HL-60 (cell line): ENCODE data around the gene CACNB3.

Experiments
- DNase-seq, 2 experiments: peaks; one replicate each; pipeline ENCODE4 v3.0.0-alpha.2; 2010 to 2020; ENCODE audit warnings: low read depth in 1 of 2, low spot score in 1 of 2
- H3K27ac ChIP-seq: fragments of 250-450 bp; sonication (Bioruptor Pico); replicated peaks from 2 replicates; pipeline ENCODE4 v1.5.1; 2020; ENCODE audit warnings: mild to moderate bottlenecking, moderate library complexity
- H3K27me3 ChIP-seq: fragments of 250-450 bp; sonication (Bioruptor Pico); 2 replicates; pipeline ENCODE4 v1.5.1; 2021; ENCODE audit warnings: mild to moderate bottlenecking, moderate library complexity; ENCODE audit not compliant: insufficient read depth, poor library complexity, severe bottlenecking
- H3K4me3 ChIP-seq: replicated peaks from 2 replicates; pipeline ENCODE4 v1.5.1; 2011; ENCODE audit warnings: mild to moderate bottlenecking, control low read depth, low read length; ENCODE audit not compliant: insufficient read depth
- CTCF ChIP-seq: IDR thresholded peaks from one replicate; pipeline ENCODE4 v1.5.1; 2011; ENCODE audit warnings: low read length, control low read depth, inconsistent platforms; ENCODE audit not compliant: insufficient read depth
- GABPA ChIP-seq: IDR thresholded peaks from 2 replicates; pipeline ENCODE4 v1.6.1; 2012; ENCODE audit warnings: low read depth
- POLR2AphosphoS5 ChIP-seq: IDR thresholded peaks from 2 replicates; pipeline ENCODE4 v1.6.1; 2012; ENCODE audit warnings: low read depth
- SPI1 ChIP-seq: IDR thresholded peaks from 2 replicates; pipeline ENCODE4 v1.6.1; 2012; ENCODE audit warnings: low read depth, mild to moderate bottlenecking, borderline replicate concordance
- TF ChIP-seq, protein P1 (sequence below): IDR thresholded peaks from 2 replicates; pipeline ENCODE4 v1.6.1; 2012; ENCODE audit warnings: low read depth; ENCODE audit not compliant: insufficient replicate concordance

CACNB3 gene

DNA sequence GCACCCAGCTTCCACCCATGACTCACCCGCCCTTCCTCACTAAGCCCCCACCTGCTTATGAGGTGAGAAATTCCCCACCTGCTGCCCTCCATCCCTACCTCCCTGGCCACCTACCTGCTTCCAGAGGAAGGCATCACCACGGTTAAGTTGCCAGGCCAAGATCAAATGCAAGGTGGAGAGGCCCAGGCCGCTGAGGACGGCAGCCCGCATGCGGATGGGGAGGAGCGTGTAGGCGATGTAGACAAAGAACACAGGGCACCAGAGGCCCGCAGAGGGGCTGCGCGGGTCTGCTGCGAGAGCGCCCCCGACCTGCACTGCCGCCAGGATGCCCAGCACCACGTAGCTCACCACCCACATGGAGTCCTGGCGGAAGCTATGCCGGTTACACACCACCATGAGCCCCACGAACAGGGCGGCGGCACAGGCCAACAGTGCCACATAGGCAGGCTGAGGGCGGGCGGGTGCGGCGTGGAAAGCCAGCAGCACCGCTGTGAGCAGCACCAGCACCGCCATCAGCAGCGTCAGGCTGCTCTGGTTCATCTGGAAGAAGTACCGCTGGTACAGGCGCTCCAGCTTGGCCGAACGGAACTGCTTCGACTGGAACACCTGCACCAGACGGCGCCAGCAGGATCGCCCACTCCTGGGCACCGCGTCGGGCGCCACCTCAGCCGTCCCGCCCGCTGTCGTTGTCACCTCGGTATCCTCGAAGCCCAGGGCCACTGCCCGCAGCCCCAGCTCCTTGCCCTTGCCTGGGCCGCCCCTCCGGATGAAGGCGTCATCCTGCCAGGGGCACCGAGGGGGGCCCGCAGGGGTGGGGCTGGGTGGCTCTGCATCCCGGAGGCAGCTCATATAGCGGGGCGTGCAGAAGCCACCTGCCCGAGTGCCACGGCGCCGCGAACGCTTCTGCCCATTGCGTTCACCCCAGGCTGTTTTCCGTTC, 35.6 kb upstream of the CACNB3 start:
- TF ChIP-seq, protein P1, sequence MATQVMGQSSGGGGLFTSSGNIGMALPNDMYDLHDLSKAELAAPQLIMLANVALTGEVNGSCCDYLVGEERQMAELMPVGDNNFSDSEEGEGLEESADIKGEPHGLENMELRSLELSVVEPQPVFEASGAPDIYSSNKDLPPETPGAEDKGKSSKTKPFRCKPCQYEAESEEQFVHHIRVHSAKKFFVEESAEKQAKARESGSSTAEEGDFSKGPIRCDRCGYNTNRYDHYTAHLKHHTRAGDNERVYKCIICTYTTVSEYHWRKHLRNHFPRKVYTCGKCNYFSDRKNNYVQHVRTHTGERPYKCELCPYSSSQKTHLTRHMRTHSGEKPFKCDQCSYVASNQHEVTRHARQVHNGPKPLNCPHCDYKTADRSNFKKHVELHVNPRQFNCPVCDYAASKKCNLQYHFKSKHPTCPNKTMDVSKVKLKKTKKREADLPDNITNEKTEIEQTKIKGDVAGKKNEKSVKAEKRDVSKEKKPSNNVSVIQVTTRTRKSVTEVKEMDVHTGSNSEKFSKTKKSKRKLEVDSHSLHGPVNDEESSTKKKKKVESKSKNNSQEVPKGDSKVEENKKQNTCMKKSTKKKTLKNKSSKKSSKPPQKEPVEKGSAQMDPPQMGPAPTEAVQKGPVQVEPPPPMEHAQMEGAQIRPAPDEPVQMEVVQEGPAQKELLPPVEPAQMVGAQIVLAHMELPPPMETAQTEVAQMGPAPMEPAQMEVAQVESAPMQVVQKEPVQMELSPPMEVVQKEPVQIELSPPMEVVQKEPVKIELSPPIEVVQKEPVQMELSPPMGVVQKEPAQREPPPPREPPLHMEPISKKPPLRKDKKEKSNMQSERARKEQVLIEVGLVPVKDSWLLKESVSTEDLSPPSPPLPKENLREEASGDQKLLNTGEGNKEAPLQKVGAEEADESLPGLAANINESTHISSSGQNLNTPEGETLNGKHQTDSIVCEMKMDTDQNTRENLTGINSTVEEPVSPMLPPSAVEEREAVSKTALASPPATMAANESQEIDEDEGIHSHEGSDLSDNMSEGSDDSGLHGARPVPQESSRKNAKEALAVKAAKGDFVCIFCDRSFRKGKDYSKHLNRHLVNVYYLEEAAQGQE: no peak
- Histone ChIP-seq H3K27ac (no peak overlapping the region), H3K27me3 (peaks cover 5% of the 10 kb centered on the region), H3K4me3 (no peak overlapping the region)
- no peak for DNase-seq

GRCh38 chr12:48783432-48783831, 34.9 kb upstream of the CACNB3 start:
- DNase-seq: no peak
- Histone ChIP-seq H3K27ac (no peak overlapping the region), H3K4me3 (no peak overlapping the region), H3K27me3 (peaks cover 12% of the 10 kb centered on the region)
- TF ChIP-seq GABPA: no peak
- no peak for TF ChIP-seq POLR2AphosphoS5
- no peak for TF ChIP-seq SPI1
- no peak for TF ChIP-seq CTCF
- TF ChIP-seq, protein P1: no peak

DNA sequence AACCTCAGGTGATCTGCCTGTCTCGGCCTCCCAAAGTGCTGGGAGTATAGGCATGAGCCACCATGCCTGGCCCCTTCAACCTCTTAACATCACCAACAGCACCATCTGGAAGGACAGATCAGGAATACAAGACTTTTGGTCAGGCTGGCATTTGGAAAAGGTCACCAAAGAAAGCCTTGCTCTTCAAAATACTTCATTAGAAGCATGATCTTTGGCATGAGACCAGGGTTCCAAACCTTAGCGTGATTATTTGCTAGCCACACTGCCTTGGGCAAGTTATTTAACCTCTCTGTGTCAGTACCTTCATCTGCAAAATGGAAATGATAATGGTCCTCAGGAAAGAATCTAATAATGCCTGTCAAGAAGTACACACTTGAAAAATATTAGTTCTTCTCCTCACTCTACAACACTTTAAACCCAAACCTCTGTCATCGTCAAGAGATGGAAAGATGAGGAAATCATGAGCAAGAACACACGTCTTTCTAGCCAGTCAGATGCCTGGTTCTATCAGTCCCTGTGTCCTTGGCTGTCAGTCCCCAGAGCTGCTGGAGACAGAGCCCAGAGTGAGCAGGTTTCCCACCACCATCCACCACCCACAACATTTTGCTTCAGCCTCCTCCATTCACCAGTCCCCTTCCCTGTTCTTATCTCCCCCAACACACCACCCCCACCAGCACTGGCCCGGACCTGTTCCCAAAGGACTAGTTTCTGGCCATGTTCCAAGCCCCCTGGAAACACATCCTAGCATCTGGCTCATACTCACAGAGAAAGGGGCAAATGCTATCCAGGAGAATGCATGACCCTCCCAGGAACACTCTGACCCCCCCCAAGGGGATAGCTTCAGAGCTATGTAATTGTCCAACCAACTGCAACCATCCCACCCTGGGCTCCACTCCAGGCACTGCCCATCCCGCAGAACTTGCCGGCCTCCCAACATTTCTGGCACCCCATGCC, 31.4 kb upstream of the CACNB3 start:
- TF ChIP-seq CTCF: no peak
- no peak for TF ChIP-seq POLR2AphosphoS5
- Histone ChIP-seq H3K27ac (no peak overlapping the region), H3K27me3 (peaks cover 27% of the 10 kb centered on the region), H3K4me3 (no peak overlapping the region)
- DNase-seq: no peak

GRCh38 chr12:48787791-48788523, 30.3 kb upstream of the CACNB3 start:
- DNase-seq: no peak
- H3K27me3 ChIP-seq: peaks cover 27% of the 10 kb centered on the region
- H3K4me3 ChIP-seq: no peak overlapping the region
- no peak overlapping the region for H3K27ac ChIP-seq
- no peak for TF ChIP-seq SPI1
- TF ChIP-seq GABPA: no peak
- TF ChIP-seq, protein P1: no peak
- no peak for TF ChIP-seq POLR2AphosphoS5
- TF ChIP-seq CTCF: no peak
